Endothelial cell (in vitro differentiated cells): Measurements from ENCODE around the gene CRADD. TPM values are rescaled to one million over a fixed set of nuclear protein-coding genes. Genes with fewer than 3 reads are reported as not detected.

Experiments
- DNase-seq: peaks from one replicate; pipeline ENCODE4 v3.0.0; 2021; ENCODE audit warnings: low spot score
- H3K27ac Mint-ChIP-seq: one replicate; pipeline ENCODE4 v1.8.0; 2021; ENCODE audit warnings: mixed read lengths, inconsistent platforms; ENCODE audit not compliant: unreplicated experiment
- H3K27me3 Mint-ChIP-seq: one replicate; pipeline ENCODE4 v1.8.0; 2021; ENCODE audit warnings: mild to moderate bottlenecking, moderate library complexity, mixed read lengths, inconsistent platforms; ENCODE audit not compliant: unreplicated experiment
- H3K36me3 Mint-ChIP-seq: one replicate; pipeline ENCODE4 v1.8.0; 2021; ENCODE audit warnings: mild to moderate bottlenecking, low read depth, mixed read lengths, inconsistent platforms; ENCODE audit not compliant: unreplicated experiment
- H3K4me1 Mint-ChIP-seq: one replicate; pipeline ENCODE4 v1.8.0; 2021; ENCODE audit warnings: mild to moderate bottlenecking, mixed read lengths, inconsistent platforms; ENCODE audit not compliant: unreplicated experiment
- H3K4me3 Mint-ChIP-seq: one replicate; pipeline ENCODE4 v1.8.0; 2021; ENCODE audit warnings: mild to moderate bottlenecking, mixed read lengths, inconsistent platforms; ENCODE audit not compliant: unreplicated experiment
- H3K9me3 Mint-ChIP-seq: one replicate; pipeline ENCODE4 v1.8.0; 2021; ENCODE audit warnings: mixed read lengths, inconsistent platforms; ENCODE audit not compliant: unreplicated experiment
- total RNA-seq: library from RNA; stranded (reverse); fragmentation: NEBNext Ultra II Directional; extraction: Animal tissue kit (Norgen Biotek cat#: 25700); gene quantifications from one replicate; pipeline ENCODE4 v1.2.1, GENCODE V29; 2021; ENCODE audit not compliant: unreplicated experiment
- TF ChIP-seq, protein P1 (sequence below): fragments of 200-600 bp; sonication (generic); IDR thresholded peaks from one replicate; pipeline ENCODE4 v1.5.0; 2021; ENCODE audit warnings: antibody characterized with exemption; ENCODE audit not compliant: unreplicated experiment

CRADD gene
- total RNA-seq, 1 donor from 2014 or later: 6.5 TPM

- Mint-ChIP-seq H3K27me3 (peaks cover 3% of the 10 kb centered on the region), H3K27ac (no peak overlapping the region), H3K4me3 (no peak overlapping the region), H3K4me1 (peaks cover 12% of the 10 kb centered on the region), H3K9me3 (no peaks in the 10 kb centered on the region), H3K36me3 (no peaks in the 10 kb centered on the region)
- TF ChIP-seq, protein P1, sequence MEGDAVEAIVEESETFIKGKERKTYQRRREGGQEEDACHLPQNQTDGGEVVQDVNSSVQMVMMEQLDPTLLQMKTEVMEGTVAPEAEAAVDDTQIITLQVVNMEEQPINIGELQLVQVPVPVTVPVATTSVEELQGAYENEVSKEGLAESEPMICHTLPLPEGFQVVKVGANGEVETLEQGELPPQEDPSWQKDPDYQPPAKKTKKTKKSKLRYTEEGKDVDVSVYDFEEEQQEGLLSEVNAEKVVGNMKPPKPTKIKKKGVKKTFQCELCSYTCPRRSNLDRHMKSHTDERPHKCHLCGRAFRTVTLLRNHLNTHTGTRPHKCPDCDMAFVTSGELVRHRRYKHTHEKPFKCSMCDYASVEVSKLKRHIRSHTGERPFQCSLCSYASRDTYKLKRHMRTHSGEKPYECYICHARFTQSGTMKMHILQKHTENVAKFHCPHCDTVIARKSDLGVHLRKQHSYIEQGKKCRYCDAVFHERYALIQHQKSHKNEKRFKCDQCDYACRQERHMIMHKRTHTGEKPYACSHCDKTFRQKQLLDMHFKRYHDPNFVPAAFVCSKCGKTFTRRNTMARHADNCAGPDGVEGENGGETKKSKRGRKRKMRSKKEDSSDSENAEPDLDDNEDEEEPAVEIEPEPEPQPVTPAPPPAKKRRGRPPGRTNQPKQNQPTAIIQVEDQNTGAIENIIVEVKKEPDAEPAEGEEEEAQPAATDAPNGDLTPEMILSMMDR: no peak
- no peak for DNase-seq
These were observed 69.5 kb downstream of the CRADD start for GRCh38 chr12:93746572-93747168.

DNA sequence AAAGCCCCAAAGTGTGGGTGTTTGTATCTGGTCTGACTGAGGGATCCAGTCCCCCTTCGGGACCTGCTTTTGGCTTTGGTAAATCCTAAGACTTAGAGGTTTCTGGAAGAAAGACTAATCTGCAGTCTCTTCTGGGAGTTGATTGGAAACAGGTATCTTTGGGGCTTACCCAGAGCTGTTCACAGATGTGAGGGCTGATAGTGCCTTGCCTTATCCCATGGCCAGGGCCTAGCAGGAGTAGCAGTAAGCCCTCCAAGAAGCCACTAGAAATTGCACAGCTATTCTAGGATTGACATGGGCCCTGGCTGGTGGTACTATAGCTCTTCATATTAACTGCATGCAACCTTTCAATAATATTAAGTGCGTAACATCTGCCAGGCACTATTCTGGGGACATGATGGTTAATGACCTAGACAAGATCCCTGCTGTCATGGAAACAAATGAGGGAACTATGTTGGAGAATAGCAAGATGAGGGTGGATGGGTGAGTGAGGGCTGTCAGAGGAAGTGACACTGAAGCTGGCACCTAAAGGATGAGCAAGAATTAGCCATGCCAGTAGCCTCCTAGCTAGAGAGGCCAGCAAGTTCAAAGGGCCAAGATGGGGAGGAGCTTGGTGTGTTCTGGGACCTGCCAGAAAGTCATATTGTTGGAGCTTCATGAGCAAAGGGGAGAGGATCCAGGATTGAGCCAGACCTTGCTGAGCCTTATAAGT lies 71.7 kb downstream of the CRADD start:
- TF ChIP-seq, protein P1: no peak
- no peak for DNase-seq
- H3K27me3 Mint-ChIP-seq: no peaks in the 10 kb centered on the region
- H3K4me3 Mint-ChIP-seq: no peak overlapping the region
- peaks cover 4% of the 10 kb centered on the region for H3K36me3 Mint-ChIP-seq
- no peaks in the 10 kb centered on the region for H3K9me3 Mint-ChIP-seq
- H3K4me1 Mint-ChIP-seq: peaks cover 6% of the 10 kb centered on the region
- no peak overlapping the region for H3K27ac Mint-ChIP-seq

GRCh38 chr12:93749515-93749914 lies 72.3 kb downstream of the CRADD start:
- Mint-ChIP-seq H3K4me3 (no peak overlapping the region), H3K27ac (no peak overlapping the region), H3K36me3 (peaks cover 8% of the 10 kb centered on the region), H3K4me1 (peaks cover 6% of the 10 kb centered on the region), H3K9me3 (no peaks in the 10 kb centered on the region), H3K27me3 (no peaks in the 10 kb centered on the region)
- no peak for DNase-seq
- TF ChIP-seq, protein P1: no peak

- H3K4me3 Mint-ChIP-seq: no peak overlapping the region
- peaks cover 6% of the 10 kb centered on the region for H3K4me1 Mint-ChIP-seq
- H3K36me3 Mint-ChIP-seq: peaks cover 11% of the 10 kb centered on the region
- H3K27me3 Mint-ChIP-seq: no peaks in the 10 kb centered on the region
- DNase-seq: no peak
- TF ChIP-seq, protein P1: no peak
- no peak overlapping the region for H3K27ac Mint-ChIP-seq
- H3K9me3 Mint-ChIP-seq: no peaks in the 10 kb centered on the region
These were observed 72.9 kb downstream of the CRADD start for GRCh38 chr12:93750056-93750455.
